GM12878 (cell line): ENCODE results near the gene TRNT1. TPM values are rescaled to one million over a fixed set of nuclear protein-coding genes. Genes with fewer than 3 reads are reported as not detected.

Experiments used
- ATAC-seq: fragments of 200-7000 bp; cut with Tn5 transposase; 3 replicates; pipeline ENCODE4 v1.9.1; 2020; ENCODE audit warnings: mild to moderate bottlenecking, moderate library complexity
- BruUV-seq: library from RNA; stranded (reverse); fragments of 400-500 nt; replicated peaks from 2 replicates; lab custom pipeline; 2021; lab: Mats Ljungman, UMichigan
- CTCF ChIA-PET: fragments of 300-600 bp; sonication (Branson Sonifier 250); formaldehyde crosslinking; extraction: SDS; loops from one replicate; lab custom pipeline; 2021; ENCODE audit warnings: inconsistent platforms; lab: Yijun Ruan, JAX
- POLR2A ChIA-PET: fragments of 350-600 bp; formaldehyde crosslinking; extraction: SDS; loops from one replicate; lab custom pipeline; 2021; ENCODE audit warnings: inconsistent platforms; lab: Charles Lee
- RAD21 ChIA-PET: fragments of 300-600 bp; sonication (Branson Sonifier 250); formaldehyde crosslinking; loops from one replicate; lab custom pipeline; 2023; ENCODE audit warnings: antibody characterized with exemption; ENCODE audit not compliant: unreplicated experiment; lab: Charles Lee
- SMC1A ChIA-PET: fragments of 300-600 bp; sonication (Branson Sonifier 250); formaldehyde crosslinking; loops from one replicate; lab custom pipeline; 2023; ENCODE audit not compliant: unreplicated experiment, uncharacterized antibody; lab: Charles Lee
- DNase-seq: peaks from one replicate; pipeline ENCODE4 v3.0.0-alpha.2; 2011; ENCODE audit warnings: low read depth, low spot score
- FAIRE-seq: peaks from 3 replicates; lab custom pipeline; 2011; peaks lifted over from hg19 to GRCh38; lab: Jason Lieb, UNC
- H2AFZ ChIP-seq: 2 replicates; pipeline ENCODE4 v1.6.0; 2011; ENCODE audit warnings: low read depth, low read length, control low read depth; ENCODE audit not compliant: control insufficient read depth
- H3K27ac ChIP-seq: 2 replicates; pipeline ENCODE4 v1.5.1; 2011; ENCODE audit warnings: control low read depth; ENCODE audit not compliant: control insufficient read depth, insufficient read depth
- H3K27me3 ChIP-seq, 2 experiments: replicated peaks in 1 of 2; 2 replicates each; pipeline versions ENCODE4 v1.6.0 to v1.6.1; 2011; ENCODE audit warnings: low read length in 1 of 2; ENCODE audit not compliant: control insufficient read depth in 2 of 2, insufficient read depth in 2 of 2
- H3K36me3 ChIP-seq, 2 experiments: 2 replicates each; pipeline ENCODE4 v1.5.1; 2011; ENCODE audit warnings: low read length in 1 of 2; ENCODE audit not compliant: control insufficient read depth in 2 of 2, insufficient read depth in 2 of 2
- H3K4me1 ChIP-seq: 2 replicates; pipeline ENCODE4 v1.6.1; 2011; ENCODE audit warnings: mild to moderate bottlenecking, low read length, moderate library complexity, mixed read lengths; ENCODE audit not compliant: control insufficient read depth, insufficient read depth
- H3K4me2 ChIP-seq: 2 replicates; pipeline ENCODE4 v1.6.0; 2011; ENCODE audit warnings: control low read depth; ENCODE audit not compliant: control insufficient read depth, insufficient read depth
- H3K4me3 ChIP-seq: fragments of 200-600 bp; sonication (generic); 2 replicates; pipeline ENCODE4 v1.5.1; 2016
- H3K79me2 ChIP-seq: 2 replicates; pipeline ENCODE4 v1.6.0; 2011; ENCODE audit warnings: low read length; ENCODE audit not compliant: control insufficient read depth, insufficient read depth
- H3K9ac ChIP-seq: 2 replicates; pipeline ENCODE4 v1.8.0; 2011; ENCODE audit warnings: low read length, control low read depth, mixed read lengths; ENCODE audit not compliant: control insufficient read depth, insufficient read depth
- H3K9me3 ChIP-seq: replicated peaks from 3 replicates; pipeline ENCODE4 v1.5.1; 2011; ENCODE audit warnings: mild to moderate bottlenecking, low read length; ENCODE audit not compliant: control insufficient read depth, insufficient read depth
- H4K20me1 ChIP-seq: 2 replicates; pipeline ENCODE4 v1.6.0; 2011; ENCODE audit not compliant: control insufficient read depth, insufficient read depth
- ESRRA ChIP-seq: IDR thresholded peaks from 2 replicates; pipeline ENCODE4 v1.6.1; 2012; ENCODE audit warnings: mild to moderate bottlenecking, low read length, improper control_type of control experiment
- EZH2 ChIP-seq: IDR thresholded peaks from 2 replicates; pipeline ENCODE4 v1.6.1; 2012; ENCODE audit warnings: low read depth, mild to moderate bottlenecking, control low read depth, inconsistent platforms, low read length, borderline replicate concordance; ENCODE audit not compliant: control insufficient read depth
- HCFC1 ChIP-seq: fragments of 150-350 bp; IDR thresholded peaks from 2 replicates; pipeline ENCODE4 v1.6.1; 2014; ENCODE audit warnings: low read length
- MXI1 ChIP-seq: fragments of 150-350 bp; IDR thresholded peaks from 2 replicates; pipeline ENCODE4 v1.6.1; 2011; ENCODE audit warnings: low read depth, mild to moderate bottlenecking, inconsistent platforms, low read length, improper control_type of control experiment
- MYB ChIP-seq: fragments of 150-350 bp; IDR thresholded peaks from 2 replicates; pipeline ENCODE4 v1.6.1; 2014; ENCODE audit warnings: mild to moderate bottlenecking, low read depth, low read length, borderline replicate concordance
- NFYA ChIP-seq: IDR thresholded peaks from 2 replicates; pipeline ENCODE4 v1.6.1; 2011; ENCODE audit warnings: low read depth, mild to moderate bottlenecking, low read length, improper control_type of control experiment, borderline replicate concordance
- NR2C2 ChIP-seq: IDR thresholded peaks from 2 replicates; pipeline ENCODE4 v1.6.1; 2011; ENCODE audit warnings: borderline replicate concordance, low read depth; ENCODE audit not compliant: control insufficient read depth, insufficient read length
- PAX5 ChIP-seq: IDR thresholded peaks from 2 replicates; pipeline ENCODE4 v1.6.1; 2011; ENCODE audit warnings: low read depth, low read length, borderline replicate concordance
- RELA ChIP-seq: fragments of 450-650 bp; IDR thresholded peaks from 2 replicates; pipeline ENCODE4 v1.8.0; 2014; ENCODE audit warnings: borderline replicate concordance; ENCODE audit not compliant: partially characterized antibody
- SPI1 ChIP-seq: IDR thresholded peaks from 2 replicates; pipeline ENCODE4 v1.6.1; 2011; ENCODE audit warnings: low read depth, mild to moderate bottlenecking, low read length, moderate library complexity, borderline replicate concordance; ENCODE audit not compliant: insufficient read depth
- TBL1XR1 ChIP-seq: IDR thresholded peaks from 2 replicates; pipeline ENCODE4 v1.6.1; 2012; ENCODE audit warnings: low read depth, low read length, improper control_type of control experiment
- WRNIP1 ChIP-seq: IDR thresholded peaks from 2 replicates; pipeline ENCODE4 v1.6.1; 2011; ENCODE audit warnings: low read depth, low read length, improper control_type of control experiment, borderline replicate concordance
- YBX1 ChIP-seq: fragments of 450-650 bp; IDR thresholded peaks from 2 replicates; pipeline ENCODE4 v1.6.1; 2016; ENCODE audit warnings: antibody characterized with exemption
- WGBS: methylation state at CpG from one replicate; pipeline ENCODE4 v1.1.6; 2016; ENCODE audit warnings: low lambda C conversion rate; ENCODE audit not compliant: insufficient replicate concordance, insufficient coverage; ENCODE audit errors: missing lambda C conversion rate; 5-methylcytosine and 5-hydroxymethylcytosine counted together
- in situ Hi-C: fragments of 300-500 bp; cut with MboI; formaldehyde crosslinking; loops from 9 replicates; pipeline ENCODE4 v1.14.3; 2018; ENCODE audit warnings: mixed read lengths
- intact Hi-C: fragments of 100-400 bp; cut with micrococcal nuclease; formaldehyde crosslinking; loops from one replicate; pipeline ENCODE4 v1.14.2; 2022; ENCODE audit not compliant: unreplicated experiment
- polyA plus RNA-seq, 11 experiments: library from polyadenylated mRNA; depleted of rRNA in 4 of 11; unstranded in 6 of 11; stranded (reverse) in 5 of 11; fragments of >200 nt; fragmentation: Nextera tagmentation in 4 of 11; fragmentation: Illumina TruSeq in 1 of 11; extraction: Ambion mirVana in 4 of 11; extraction: Trizol in 1 of 11; gene quantifications; 1 replicate in 1 of 11; 2 replicates in 10 of 11; pipeline versions ENCODE4 v1.2.1 to v1.2.3, GENCODE V29; 2011 to 2016; ENCODE audit warnings: inconsistent platforms in 2 of 11, missing spikeins in 2 of 11, low read depth in 1 of 11
- total RNA-seq, 4 experiments: library from RNA; depleted of rRNA in 3 of 4; stranded (reverse); fragments of >200 nt in 3 of 4; fragmentation: Illumina TruSeq in 1 of 4; extraction: Trizol in 1 of 4; gene quantifications; 2 replicates each; pipeline versions ENCODE4 v1.2.1 to v1.2.3, GENCODE V29; 2013 to 2021
- TF ChIP-seq, protein P1 (sequence below): fragments of 450-650 bp; IDR thresholded peaks from 2 replicates; pipeline ENCODE4 v1.6.1; 2016; ENCODE audit warnings: mild to moderate bottlenecking, moderate library complexity, borderline replicate concordance
- TF ChIP-seq, protein P2 (sequence below): IDR thresholded peaks from 2 replicates; pipeline ENCODE4 v1.6.1; 2011; ENCODE audit warnings: borderline replicate concordance, low read depth, mild to moderate bottlenecking, moderate library complexity, low read length; ENCODE audit not compliant: insufficient read depth, poor library complexity, severe bottlenecking
- TF ChIP-seq, protein P3 (sequence below): IDR thresholded peaks from 2 replicates; pipeline ENCODE4 v1.6.1; 2011; ENCODE audit warnings: borderline replicate concordance, low read depth, mild to moderate bottlenecking, moderate library complexity, mixed read lengths, low read length; ENCODE audit not compliant: insufficient read depth; ENCODE audit errors: extremely low read length

TRNT1 gene
- total and polyA plus RNA-seq, 10 of the 15 experiments (the other 5 are each of a cell fraction or from before 2014, with no cell fraction given) = 28.6 to 54.9 (median 36.6) TPM

DNA sequence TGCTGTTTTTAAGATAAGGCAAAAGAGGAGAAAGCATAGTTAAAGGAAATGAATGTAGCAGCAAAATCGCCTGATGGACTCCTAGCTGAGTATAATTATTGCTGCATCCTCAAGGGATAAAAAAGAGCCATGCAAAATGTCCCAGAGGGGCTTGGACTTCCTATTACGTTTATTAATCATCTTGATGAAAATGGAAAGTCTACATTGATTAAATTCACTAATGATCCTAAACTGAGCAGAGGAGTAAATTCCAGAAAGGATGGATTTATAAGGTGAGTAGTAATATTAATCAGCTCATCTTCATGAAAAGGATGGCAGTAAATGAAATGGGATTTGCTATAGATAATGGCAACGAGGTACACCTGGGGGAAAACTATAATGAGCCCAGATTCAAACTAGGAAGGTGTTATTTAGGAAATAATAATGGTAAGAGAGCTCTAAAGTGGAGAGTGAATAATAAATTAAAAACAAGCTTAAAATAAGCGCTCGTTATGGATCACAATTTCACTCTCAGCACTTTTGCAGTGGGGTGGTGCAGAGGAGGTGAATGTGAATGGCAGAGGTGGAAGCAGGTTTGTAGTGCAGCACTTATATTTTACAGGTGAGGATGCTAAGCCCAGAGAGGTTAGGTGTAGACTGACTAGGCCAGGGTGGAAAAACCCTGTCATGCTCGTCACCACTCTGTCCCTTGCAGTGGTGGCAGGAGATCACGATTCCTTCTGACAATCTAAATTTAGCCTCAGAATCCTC lies 38.8 kb upstream of the TRNT1 start:
- ChIA-PET POLR2A (interaction anchor here (0.6 kb wide), 3 partner anchors 37 to 1936 kb away, joined by 3 to 4 read pairs (median 3); no protein-coding TSS in a partner anchor), SMC1A (interaction anchor here (0.8 to 1.4 kb wide), 4 partner anchors 14 to 22 kb away, joined by 3 to 4 read pairs (median 3); no protein-coding TSS in a partner anchor), CTCF (interaction anchor here (0.6 to 1.7 kb wide), 2 partner anchors 70 to 166 kb away, joined by 3 to 4 read pairs; no protein-coding TSS in a partner anchor), RAD21 (no interaction called here)
- no peaks in the 10 kb centered on the region for H4K20me1 ChIP-seq
- TF ChIP-seq TBL1XR1 (no peak), HCFC1 (no peak), EZH2 (no peak), WRNIP1 (no peak), NR2C2 (no peak), ESRRA (no peak), SPI1 (no peak), PAX5 (no peak), MYB (no peak), MXI1 (no peak), RELA (no peak), YBX1 (no peak), NFYA (no peak)
- TF ChIP-seq, protein P1, sequence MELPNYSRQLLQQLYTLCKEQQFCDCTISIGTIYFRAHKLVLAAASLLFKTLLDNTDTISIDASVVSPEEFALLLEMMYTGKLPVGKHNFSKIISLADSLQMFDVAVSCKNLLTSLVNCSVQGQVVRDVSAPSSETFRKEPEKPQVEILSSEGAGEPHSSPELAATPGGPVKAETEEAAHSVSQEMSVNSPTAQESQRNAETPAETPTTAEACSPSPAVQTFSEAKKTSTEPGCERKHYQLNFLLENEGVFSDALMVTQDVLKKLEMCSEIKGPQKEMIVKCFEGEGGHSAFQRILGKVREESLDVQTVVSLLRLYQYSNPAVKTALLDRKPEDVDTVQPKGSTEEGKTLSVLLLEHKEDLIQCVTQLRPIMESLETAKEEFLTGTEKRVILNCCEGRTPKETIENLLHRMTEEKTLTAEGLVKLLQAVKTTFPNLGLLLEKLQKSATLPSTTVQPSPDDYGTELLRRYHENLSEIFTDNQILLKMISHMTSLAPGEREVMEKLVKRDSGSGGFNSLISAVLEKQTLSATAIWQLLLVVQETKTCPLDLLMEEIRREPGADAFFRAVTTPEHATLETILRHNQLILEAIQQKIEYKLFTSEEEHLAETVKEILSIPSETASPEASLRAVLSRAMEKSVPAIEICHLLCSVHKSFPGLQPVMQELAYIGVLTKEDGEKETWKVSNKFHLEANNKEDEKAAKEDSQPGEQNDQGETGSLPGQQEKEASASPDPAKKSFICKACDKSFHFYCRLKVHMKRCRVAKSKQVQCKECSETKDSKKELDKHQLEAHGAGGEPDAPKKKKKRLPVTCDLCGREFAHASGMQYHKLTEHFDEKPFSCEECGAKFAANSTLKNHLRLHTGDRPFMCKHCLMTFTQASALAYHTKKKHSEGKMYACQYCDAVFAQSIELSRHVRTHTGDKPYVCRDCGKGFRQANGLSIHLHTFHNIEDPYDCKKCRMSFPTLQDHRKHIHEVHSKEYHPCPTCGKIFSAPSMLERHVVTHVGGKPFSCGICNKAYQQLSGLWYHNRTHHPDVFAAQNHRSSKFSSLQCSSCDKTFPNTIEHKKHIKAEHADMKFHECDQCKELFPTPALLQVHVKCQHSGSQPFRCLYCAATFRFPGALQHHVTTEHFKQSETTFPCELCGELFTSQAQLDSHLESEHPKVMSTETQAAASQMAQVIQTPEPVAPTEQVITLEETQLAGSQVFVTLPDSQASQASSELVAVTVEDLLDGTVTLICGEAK = no peak
- TF ChIP-seq, protein P2, sequence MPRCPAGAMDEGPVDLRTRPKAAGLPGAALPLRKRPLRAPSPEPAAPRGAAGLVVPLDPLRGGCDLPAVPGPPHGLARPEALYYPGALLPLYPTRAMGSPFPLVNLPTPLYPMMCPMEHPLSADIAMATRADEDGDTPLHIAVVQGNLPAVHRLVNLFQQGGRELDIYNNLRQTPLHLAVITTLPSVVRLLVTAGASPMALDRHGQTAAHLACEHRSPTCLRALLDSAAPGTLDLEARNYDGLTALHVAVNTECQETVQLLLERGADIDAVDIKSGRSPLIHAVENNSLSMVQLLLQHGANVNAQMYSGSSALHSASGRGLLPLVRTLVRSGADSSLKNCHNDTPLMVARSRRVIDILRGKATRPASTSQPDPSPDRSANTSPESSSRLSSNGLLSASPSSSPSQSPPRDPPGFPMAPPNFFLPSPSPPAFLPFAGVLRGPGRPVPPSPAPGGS = no peak
- TF ChIP-seq, protein P3, sequence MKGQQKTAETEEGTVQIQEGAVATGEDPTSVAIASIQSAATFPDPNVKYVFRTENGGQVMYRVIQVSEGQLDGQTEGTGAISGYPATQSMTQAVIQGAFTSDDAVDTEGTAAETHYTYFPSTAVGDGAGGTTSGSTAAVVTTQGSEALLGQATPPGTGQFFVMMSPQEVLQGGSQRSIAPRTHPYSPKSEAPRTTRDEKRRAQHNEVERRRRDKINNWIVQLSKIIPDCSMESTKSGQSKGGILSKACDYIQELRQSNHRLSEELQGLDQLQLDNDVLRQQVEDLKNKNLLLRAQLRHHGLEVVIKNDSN = no peak
- TF ChIP-seq, all 136 proteins: peak for 0
- FAIRE-seq (no peak), ATAC-seq (peak; percentile 32; the same call in 2 of the 3 replicates), DNase-seq (no peak)
- H3K9ac ChIP-seq = no peak overlapping the region
- H3K4me3 ChIP-seq = no peak overlapping the region
- H3K79me2 ChIP-seq = no peaks in the 10 kb centered on the region
- WGBS = 46% methylated on average over 7 of the region's 7 CpGs
- BruUV-seq = no TSS peak
- no peak overlapping the region; the same call in 1 of the 2 replicates for H2AFZ ChIP-seq
- H3K36me3 ChIP-seq = no peaks in the 10 kb centered on the region
- peaks cover 28% of the 10 kb centered on the region for H3K4me1 ChIP-seq
- H3K4me2 ChIP-seq = no peak overlapping the region
- in situ Hi-C loops = no loop called here
- H3K9me3 ChIP-seq = no peaks in the 10 kb centered on the region; the same call in 2 of the 3 replicates
- intact Hi-C loops = loop anchor here (2.0 kb wide), 1 partner anchor 39 kb away; the partner anchor contains the start of gene TRNT1
- no peaks in the 10 kb centered on the region for H3K27me3 ChIP-seq
- peak overlapping the region; percentile 24; the same call in 1 of the 2 replicates for H3K27ac ChIP-seq
